Osteoblast (primary cell): ENCODE data around the gene GPR137B. TPM values are rescaled to one million over a fixed set of nuclear protein-coding genes. Genes with fewer than 3 reads are reported as not detected.
A peak's percentile ranks its signal among the peaks of the same experiment; 100 is the strongest.
"Not testable (repeated sequence)": the region's sequence is repeated elsewhere in the genome, so short reads cannot be mapped to it uniquely, and the experiment has no call there.

ENCODE experiments used
- DNase-seq: peaks from one replicate; pipeline ENCODE4 v3.0.0; 2011; ENCODE audit warnings: low spot score, mixed read lengths; ENCODE audit not compliant: insufficient read length; ENCODE audit errors: missing footprints
- H2AFZ ChIP-seq: 2 replicates; pipeline ENCODE4 v1.6.0; 2011; ENCODE audit warnings: mild to moderate bottlenecking, low read length
- H3K27ac ChIP-seq: 2 replicates; pipeline ENCODE4 v1.5.1; 2011; ENCODE audit warnings: mild to moderate bottlenecking, low read depth, low read length, moderate library complexity
- H3K27me3 ChIP-seq: 2 replicates; pipeline ENCODE4 v1.6.0; 2012; ENCODE audit warnings: mild to moderate bottlenecking, control low read depth, inconsistent platforms, low read length, moderate library complexity; ENCODE audit not compliant: insufficient read depth
- H3K36me3 ChIP-seq: 2 replicates; pipeline ENCODE4 v1.5.1; 2011; ENCODE audit warnings: mild to moderate bottlenecking, low read length, control low read depth, moderate library complexity; ENCODE audit not compliant: insufficient read depth
- H3K4me1 ChIP-seq: 2 replicates; pipeline ENCODE4 v1.5.1; 2011; ENCODE audit warnings: mild to moderate bottlenecking, low read length, control low read depth, moderate library complexity; ENCODE audit not compliant: insufficient read depth
- H3K4me2 ChIP-seq: 2 replicates; pipeline ENCODE4 v1.6.0; 2011; ENCODE audit warnings: mild to moderate bottlenecking, low read length; ENCODE audit not compliant: insufficient read depth
- H3K4me3 ChIP-seq: fragments of 200-600 bp; sonication (generic); 3 replicates; pipeline ENCODE4 v1.5.1; 2012; ENCODE audit warnings: mild to moderate bottlenecking, low read length, inconsistent platforms; ENCODE audit not compliant: insufficient read depth
- H3K79me2 ChIP-seq: 2 replicates; pipeline ENCODE4 v1.6.0; 2012; ENCODE audit warnings: mild to moderate bottlenecking, low read length, control low read depth, inconsistent platforms; ENCODE audit not compliant: insufficient read depth
- H3K9me3 ChIP-seq: 2 replicates; pipeline ENCODE4 v1.5.1; 2011; ENCODE audit warnings: low read depth, low read length, control low read depth
- H4K20me1 ChIP-seq: 2 replicates; pipeline ENCODE4 v1.6.0; 2012; ENCODE audit warnings: mild to moderate bottlenecking, low read length, control low read depth; ENCODE audit not compliant: insufficient read depth
- total RNA-seq: library from RNA; depleted of rRNA; stranded (reverse); fragments of >200 nt; gene quantifications from 2 replicates; pipeline ENCODE4 v1.2.3, GENCODE V29; 2012
- TF ChIP-seq, protein P1 (sequence below): IDR thresholded peaks from 2 replicates; pipeline ENCODE4 v1.5.1; 2011; ENCODE audit warnings: mild to moderate bottlenecking, low read depth, low read length, moderate library complexity; ENCODE audit errors: extremely low read depth

The GPR137B gene, protein sequence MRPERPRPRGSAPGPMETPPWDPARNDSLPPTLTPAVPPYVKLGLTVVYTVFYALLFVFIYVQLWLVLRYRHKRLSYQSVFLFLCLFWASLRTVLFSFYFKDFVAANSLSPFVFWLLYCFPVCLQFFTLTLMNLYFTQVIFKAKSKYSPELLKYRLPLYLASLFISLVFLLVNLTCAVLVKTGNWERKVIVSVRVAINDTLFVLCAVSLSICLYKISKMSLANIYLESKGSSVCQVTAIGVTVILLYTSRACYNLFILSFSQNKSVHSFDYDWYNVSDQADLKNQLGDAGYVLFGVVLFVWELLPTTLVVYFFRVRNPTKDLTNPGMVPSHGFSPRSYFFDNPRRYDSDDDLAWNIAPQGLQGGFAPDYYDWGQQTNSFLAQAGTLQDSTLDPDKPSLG
- total RNA-seq = 23.5 and 28.9 TPM in 2 replicates

DNA sequence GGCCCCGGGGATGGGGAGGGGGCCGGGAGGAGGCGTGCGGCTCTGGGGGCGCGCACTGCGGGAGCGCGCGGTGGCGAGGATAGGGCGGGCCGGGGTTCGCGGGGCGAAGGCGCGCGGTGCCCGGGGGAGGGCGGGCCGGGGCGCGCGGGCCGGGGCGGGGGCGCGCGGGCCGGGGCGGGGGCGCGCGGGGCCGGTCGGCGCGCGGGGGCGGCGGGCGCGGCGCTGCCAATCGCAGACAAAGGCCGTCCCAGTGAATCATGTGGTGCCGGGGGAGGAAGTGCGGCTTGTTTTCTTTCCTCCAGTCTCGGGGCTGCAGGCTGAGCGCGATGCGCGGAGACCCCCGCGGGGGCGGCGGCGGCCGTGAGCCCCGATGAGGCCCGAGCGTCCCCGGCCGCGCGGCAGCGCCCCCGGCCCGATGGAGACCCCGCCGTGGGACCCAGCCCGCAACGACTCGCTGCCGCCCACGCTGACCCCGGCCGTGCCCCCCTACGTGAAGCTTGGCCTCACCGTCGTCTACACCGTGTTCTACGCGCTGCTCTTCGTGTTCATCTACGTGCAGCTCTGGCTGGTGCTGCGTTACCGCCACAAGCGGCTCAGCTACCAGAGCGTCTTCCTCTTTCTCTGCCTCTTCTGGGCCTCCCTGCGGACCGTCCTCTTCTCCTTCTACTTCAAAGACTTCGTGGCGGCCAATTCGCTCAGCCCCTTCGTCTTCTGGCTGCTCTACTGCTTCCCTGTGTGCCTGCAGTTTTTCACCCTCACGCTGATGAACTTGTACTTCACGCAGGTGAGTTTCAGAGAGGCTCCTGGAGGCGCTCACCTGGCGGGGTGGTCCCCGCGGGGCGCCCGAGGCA lies at the start of gene GPR137B:
Gene GPR137B (plus strand): TSS at position 287 of the 851 bp plus-strand sequence. CDS start 84 bp downstream, at position 371.
- peaks cover 9% of the 10 kb centered on the region for H3K27me3 ChIP-seq
- H3K79me2 ChIP-seq = peaks cover 29% of the 10 kb centered on the region
- H2AFZ ChIP-seq = peak within 1 kb of the TSS; percentile 96
- peak within 1 kb of the TSS; percentile 89 for H3K4me3 ChIP-seq
- peak; percentile 98 for DNase-seq
- TF ChIP-seq, protein P1, sequence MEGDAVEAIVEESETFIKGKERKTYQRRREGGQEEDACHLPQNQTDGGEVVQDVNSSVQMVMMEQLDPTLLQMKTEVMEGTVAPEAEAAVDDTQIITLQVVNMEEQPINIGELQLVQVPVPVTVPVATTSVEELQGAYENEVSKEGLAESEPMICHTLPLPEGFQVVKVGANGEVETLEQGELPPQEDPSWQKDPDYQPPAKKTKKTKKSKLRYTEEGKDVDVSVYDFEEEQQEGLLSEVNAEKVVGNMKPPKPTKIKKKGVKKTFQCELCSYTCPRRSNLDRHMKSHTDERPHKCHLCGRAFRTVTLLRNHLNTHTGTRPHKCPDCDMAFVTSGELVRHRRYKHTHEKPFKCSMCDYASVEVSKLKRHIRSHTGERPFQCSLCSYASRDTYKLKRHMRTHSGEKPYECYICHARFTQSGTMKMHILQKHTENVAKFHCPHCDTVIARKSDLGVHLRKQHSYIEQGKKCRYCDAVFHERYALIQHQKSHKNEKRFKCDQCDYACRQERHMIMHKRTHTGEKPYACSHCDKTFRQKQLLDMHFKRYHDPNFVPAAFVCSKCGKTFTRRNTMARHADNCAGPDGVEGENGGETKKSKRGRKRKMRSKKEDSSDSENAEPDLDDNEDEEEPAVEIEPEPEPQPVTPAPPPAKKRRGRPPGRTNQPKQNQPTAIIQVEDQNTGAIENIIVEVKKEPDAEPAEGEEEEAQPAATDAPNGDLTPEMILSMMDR = no peak
- H3K9me3 ChIP-seq = no peaks in the 10 kb centered on the region
- peaks cover 24% of the 10 kb centered on the region for H4K20me1 ChIP-seq
- H3K4me2 ChIP-seq = peak within 1 kb of the TSS; percentile 89
- peaks cover 18% of the 10 kb centered on the region for H3K4me1 ChIP-seq
- H3K36me3 ChIP-seq = no peaks in the 10 kb centered on the region
- H3K27ac ChIP-seq = no peak within 1 kb of the TSS

DNA sequence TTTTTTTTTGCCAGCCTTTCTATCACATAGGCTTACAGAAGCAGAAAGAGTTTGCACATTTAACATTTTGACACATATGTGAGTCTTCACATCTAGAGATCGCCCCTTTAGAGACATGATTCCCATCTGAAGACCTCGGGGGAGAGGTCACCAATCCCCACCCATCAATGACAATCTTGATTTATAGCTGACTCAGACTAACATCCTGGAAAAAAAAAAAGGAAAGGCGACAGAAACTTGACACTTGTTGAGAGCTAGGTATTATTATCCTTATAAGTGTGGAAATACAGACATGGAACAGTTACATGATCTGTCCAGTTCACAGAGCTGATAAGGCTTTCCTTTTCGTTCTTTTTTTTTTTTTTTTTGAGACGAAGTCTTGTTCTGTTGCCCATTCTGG lies 49.4 kb upstream of the GPR137B start:
- Histone ChIP-seq H3K4me3 (no peak overlapping the region), H3K4me1 (no peaks in the 10 kb centered on the region), H2AFZ (no peak overlapping the region), H3K79me2 (no peaks in the 10 kb centered on the region), H3K4me2 (no peak overlapping the region), H3K27ac (no peak overlapping the region), H3K36me3 (no peaks in the 10 kb centered on the region), H3K27me3 (no peaks in the 10 kb centered on the region), H3K9me3 (peaks cover 3% of the 10 kb centered on the region), H4K20me1 (no peaks in the 10 kb centered on the region)
- TF ChIP-seq, protein P1 = no peak
- no peak for DNase-seq

DNA sequence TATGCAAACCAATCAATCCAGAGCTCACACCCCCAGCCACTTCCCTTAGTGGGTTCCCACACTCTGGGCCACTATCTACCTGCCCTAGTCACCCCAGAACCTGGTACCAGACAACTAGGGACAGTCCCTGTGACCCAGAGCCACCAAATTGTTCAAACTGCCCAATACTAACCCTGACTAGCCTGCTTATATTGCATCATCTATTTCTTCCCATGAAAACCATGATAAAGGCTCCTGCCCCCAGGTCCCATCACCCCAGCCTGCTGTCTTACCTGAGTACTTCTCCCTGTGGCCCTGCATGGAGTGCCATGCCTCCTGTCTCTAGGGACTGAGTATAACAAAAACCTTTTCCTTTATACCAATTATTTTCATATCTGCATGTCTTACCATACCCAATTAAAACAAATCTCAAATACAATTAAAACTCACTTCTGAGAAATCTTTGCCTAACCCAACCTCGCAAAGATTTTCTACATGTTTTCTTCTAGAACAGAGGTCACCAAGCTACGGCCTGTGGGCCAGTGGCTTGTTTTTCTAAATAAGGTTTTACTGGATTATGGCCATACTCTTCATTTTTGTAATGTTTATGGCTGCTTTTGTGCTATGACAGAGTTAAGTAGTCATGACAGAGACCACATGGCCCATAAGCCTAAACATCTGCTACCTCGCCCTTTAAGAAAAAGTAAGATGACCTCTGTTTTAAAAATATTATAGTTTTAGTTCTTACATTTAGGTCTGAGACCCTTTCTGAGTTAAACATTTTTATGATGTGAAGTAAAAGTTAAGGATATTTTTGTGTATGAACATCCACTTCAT lies 46.4 kb upstream of the GPR137B start:
- no peak overlapping the region for H2AFZ ChIP-seq

DNA sequence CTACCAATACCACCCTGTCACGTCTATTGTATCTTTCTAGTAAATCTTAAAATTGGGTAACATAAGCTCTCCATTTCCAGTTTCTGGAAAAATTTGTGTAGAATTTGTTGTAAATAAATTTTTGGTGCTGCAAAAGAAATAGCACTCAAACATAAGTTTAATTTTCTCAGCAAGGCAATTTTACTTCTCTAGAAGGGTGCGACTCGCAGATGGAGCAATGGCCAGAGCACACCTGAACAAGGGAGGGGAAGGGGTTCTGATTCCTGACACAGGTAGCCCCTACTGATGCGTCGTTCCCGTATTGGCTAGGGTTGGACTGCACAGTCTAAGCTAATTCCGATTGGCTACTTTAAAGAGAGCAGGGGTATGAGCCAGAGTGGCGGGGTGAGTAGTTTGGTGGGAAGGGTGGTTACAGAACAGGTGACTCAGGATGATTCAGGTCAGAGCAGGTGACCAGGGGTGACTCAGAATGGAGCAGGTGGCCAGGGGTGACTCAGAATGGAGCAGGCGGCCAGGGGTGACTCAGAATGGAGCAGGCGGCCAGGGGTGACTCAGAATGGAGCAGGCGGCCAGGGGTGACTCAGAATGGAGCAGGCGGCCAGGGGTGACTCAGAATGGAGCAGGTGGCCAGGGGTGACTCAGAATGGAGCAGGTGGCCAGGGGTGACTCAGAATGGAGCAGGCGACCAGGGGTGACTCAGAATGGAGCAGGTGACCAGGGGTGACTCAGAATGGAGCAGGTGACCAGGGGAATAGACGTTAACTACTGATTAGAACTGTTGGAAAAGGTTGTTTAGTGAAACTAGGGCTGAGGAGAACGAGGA lies 45.5 kb upstream of the GPR137B start:
- not testable (repeated sequence) for H3K4me2 ChIP-seq, H3K36me3 ChIP-seq, H3K27me3 ChIP-seq, H3K79me2 ChIP-seq, H3K4me3 ChIP-seq, H3K27ac ChIP-seq, H2AFZ ChIP-seq, H4K20me1 ChIP-seq, DNase-seq, H3K4me1 ChIP-seq, H3K9me3 ChIP-seq

More for the DNA sequence above, 46.4 kb upstream of the GPR137B start:
- H3K27me3 ChIP-seq = peaks cover 10% of the 10 kb centered on the region
- no peaks in the 10 kb centered on the region for H3K4me1 ChIP-seq
- TF ChIP-seq, protein P1 = no peak
- H3K4me3 ChIP-seq = no peak overlapping the region
- no peaks in the 10 kb centered on the region for H3K36me3 ChIP-seq
- DNase-seq = no peak
- no peaks in the 10 kb centered on the region for H4K20me1 ChIP-seq
- no peaks in the 10 kb centered on the region for H3K79me2 ChIP-seq
- peaks cover 3% of the 10 kb centered on the region for H3K9me3 ChIP-seq
- H3K4me2 ChIP-seq = no peak overlapping the region
- H3K27ac ChIP-seq = no peak overlapping the region
